ENCODE measurements around the gene FOXF2. TPM values are rescaled to one million over a fixed set of nuclear protein-coding genes. Genes with fewer than 3 reads are reported as not detected.

Gene FOXF2
- total and polyA plus RNA-seq, 2 of the 4 experiments (the other 2 are of a cell fraction), result 2.5 to 16.3 TPM

GRCh38 chr6:1407499-1407990 lies 18.2 kb downstream of the FOXF2 start (continued):
- TF ChIP-seq SMC3 (IDR thresholded peaks at IDR 0.05; ENCODE audit: low read depth, low read length), result no peak

- H3K18ac ChIP-seq (ENCODE audit: low read depth, low read length), result no peak overlapping the region
- no peak overlapping the region for H2AK5ac ChIP-seq (ENCODE audit: low read depth, low read length)
- H3K56ac ChIP-seq (ENCODE audit: extremely low read depth, insufficient read depth, low read length), result no peak overlapping the region
- peaks cover 17% of the 10 kb centered on the region for H3K4me1 ChIP-seq (ENCODE audit: control insufficient read depth, insufficient read depth, low read length)
- POLR2A ChIA-PET (ENCODE audit: unreplicated experiment), result no interaction called here
- no peak overlapping the region for H3K4me3 ChIP-seq (ENCODE audit: insufficient read depth, low read depth, low read length)
- H3K27ac ChIP-seq (ENCODE audit: insufficient read depth, low read length), result no peak overlapping the region
- peaks cover 3% of the 10 kb centered on the region for H3K27me3 ChIP-seq (ENCODE audit: control insufficient read depth, insufficient read depth, low read length)
- H3K4ac ChIP-seq (ENCODE audit: low read depth, low read length), result no peak overlapping the region
- H3K4me2 ChIP-seq (ENCODE audit: low read depth, low read length), result no peak overlapping the region
- 90% methylated on average over 4 of the region's 22 CpGs; no CpG with 5 or more reads in 1 of the 2 experiments for WGBS, 2 experiments (ENCODE audit: extremely low coverage in 2 of 2, insufficient read length in 1 of 2)
- H2BK15ac ChIP-seq (ENCODE audit: low read depth, low read length), result no peak overlapping the region
- intact Hi-C loops (cut with micrococcal nuclease), result no loop called here
- no peak overlapping the region for H2BK120ac ChIP-seq (ENCODE audit: low read depth, low read length)
- no peak for DNase-seq
- no peak overlapping the region for H2AFZ ChIP-seq (replicated peaks; ENCODE audit: low read length, poor library complexity)
- CTCF ChIA-PET, result interaction anchor here (0.8 kb wide), 1 partner anchor 15 kb away, joined by 3 read pairs; no protein-coding TSS in a partner anchor
- no peak overlapping the region for H2BK5ac ChIP-seq (ENCODE audit: low read depth, low read length, poor library complexity, severe bottlenecking)
- no peaks in the 10 kb centered on the region for H3K36me3 ChIP-seq (ENCODE audit: control insufficient read depth, insufficient read depth, low read length)
- TF ChIP-seq FOS (IDR thresholded peaks at IDR 0.05; ENCODE audit: low read depth, low read length) (no peak), CHD1 (IDR thresholded peaks at IDR 0.05; ENCODE audit: low read depth, low read length) (no peak), RCOR1 (IDR thresholded peaks at IDR 0.05; ENCODE audit: insufficient replicate concordance, low read length) (no peak), CTCF (conservative IDR thresholded peaks at IDR 0.05; ENCODE audit: low read depth, low read length) (no peak), RAD21 (IDR thresholded peaks at IDR 0.05; ENCODE audit: low read length) (no peak), CEBPB (IDR thresholded peaks at IDR 0.05; ENCODE audit: low read depth, low read length) (no peak), MXI1 (IDR thresholded peaks at IDR 0.05; ENCODE audit: borderline replicate concordance, low read depth, low read length) (no peak), SMC3 (IDR thresholded peaks at IDR 0.05; ENCODE audit: low read depth, low read length) (no peak)
- H2AK9ac ChIP-seq (replicated peaks; ENCODE audit: low read depth, low read length, poor library complexity), result no peak overlapping the region
- no peak overlapping the region for H2BK20ac ChIP-seq (ENCODE audit: low read depth, low read length)
- no peak overlapping the region for H3K23ac ChIP-seq (ENCODE audit: low read depth, low read length)
- H4K20me1 ChIP-seq (ENCODE audit: insufficient read depth, low read length), result no peaks in the 10 kb centered on the region
- no peak overlapping the region for H4K91ac ChIP-seq (ENCODE audit: insufficient read depth, low read depth, low read length)
- no peaks in the 10 kb centered on the region for H3K79me1 ChIP-seq (ENCODE audit: low read depth in 1 of 2, low read length in 2 of 2)
- dilution Hi-C loops (cut with HindIII; ENCODE audit: low sequenced_read_pairs, unreplicated experiment), result no loop called here
- ATAC-seq (ENCODE audit: low read depth), result no peak
- no peak overlapping the region for H3K14ac ChIP-seq (replicated peaks; ENCODE audit: low read depth, low read length)
- no peaks in the 10 kb centered on the region for H3K9me3 ChIP-seq (ENCODE audit: control insufficient read depth, insufficient read depth, low read length)
- H3K9ac ChIP-seq (ENCODE audit: low read depth, low read length), result no peak overlapping the region
- H4K5ac ChIP-seq (ENCODE audit: low read depth, low read length), result no peak overlapping the region
- no peak overlapping the region for H4K8ac ChIP-seq (ENCODE audit: low read depth in 2 of 2, low read length in 2 of 2)
- in situ Hi-C loops (cut with MboI; ENCODE audit: low sequenced_read_pairs), result loop anchor here (10.0 kb wide), 1 partner anchor 695 kb away; no protein-coding TSS in a partner anchor
- BruUV-seq (replicated peaks), result no TSS peak
- H3K9me1 ChIP-seq (ENCODE audit: insufficient read depth, low read length), result peaks cover 5% of the 10 kb centered on the region; the same call in 1 of the 2 replicates
These were observed 20.5 kb downstream of the FOXF2 start for GRCh38 chr6:1409774-1410465.

Measured in IMR-90 (cell line).